GM19463 (cell line): Measurements from ENCODE around the gene STK39.
A peak's percentile ranks its signal among the peaks of the same experiment; 100 is the strongest.

Experiments used
- ATAC-seq: cut with Tn5 transposase; IDR thresholded peaks from one replicate; pipeline ENCODE4 v1.9.1; 2021; ENCODE audit warnings: mild to moderate bottlenecking, moderate library complexity; ENCODE audit not compliant: unreplicated experiment

Gene STK39

DNA sequence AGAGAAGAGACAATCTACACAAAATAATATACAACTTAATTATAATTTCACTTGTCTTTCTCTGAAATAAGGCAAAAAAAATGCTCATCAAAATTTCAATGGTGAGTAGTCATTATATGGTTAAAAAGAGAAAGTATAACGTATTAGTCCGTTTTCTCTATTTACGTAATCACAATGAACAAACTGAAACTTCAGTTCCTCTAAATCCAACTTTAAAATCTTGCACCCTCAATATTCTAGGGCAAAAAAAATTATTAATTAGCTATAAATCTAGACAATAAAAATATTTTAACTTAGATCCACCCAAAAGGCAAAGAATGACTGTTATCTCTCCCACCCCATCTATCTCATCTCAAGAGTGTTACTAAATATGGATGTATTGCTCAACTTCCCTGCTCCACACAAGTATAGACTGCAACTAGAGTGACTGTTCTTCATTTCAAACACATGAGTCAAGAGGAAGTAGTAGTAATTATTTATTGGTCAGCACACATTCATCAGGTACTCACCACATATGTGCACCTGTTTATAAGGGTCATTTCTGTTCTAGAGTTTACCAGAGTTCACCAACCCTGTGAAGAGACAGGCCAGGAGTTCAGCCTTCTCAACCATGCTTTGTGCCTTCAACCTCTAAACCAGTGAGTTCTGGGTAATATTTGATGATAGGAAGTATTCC is 36.4 kb downstream of the STK39 start:
- no peak for ATAC-seq

DNA sequence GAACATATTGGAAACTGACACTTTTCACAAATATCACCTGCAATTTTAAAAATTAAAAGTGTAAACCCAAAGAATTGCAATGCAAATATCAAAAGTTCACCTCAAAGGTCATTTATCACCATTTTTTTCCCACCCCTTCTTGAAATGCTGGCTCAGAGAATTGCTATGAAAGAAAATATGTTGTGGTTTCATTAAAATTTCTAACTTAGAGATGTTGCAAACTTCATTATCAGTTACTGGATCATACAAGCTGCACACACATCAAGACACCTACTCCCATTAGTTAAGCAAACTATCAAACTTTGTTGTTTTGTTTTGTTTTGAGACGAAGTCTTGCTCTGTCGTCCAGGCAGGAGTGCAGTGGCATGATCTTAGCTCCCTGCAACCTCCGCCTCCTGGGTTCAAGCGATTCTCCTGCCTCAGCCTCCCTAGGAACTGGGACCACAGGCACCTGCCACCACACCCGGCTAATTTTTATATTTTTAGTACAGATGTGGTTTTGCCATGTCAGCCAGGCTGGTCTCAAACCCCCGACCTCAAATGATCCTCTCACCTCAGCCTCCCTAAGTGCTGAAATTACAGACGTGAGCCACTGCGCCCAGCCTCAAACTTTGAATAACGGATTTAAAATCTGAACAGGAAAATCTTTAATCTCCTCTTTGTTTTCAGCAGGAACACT is 37.0 kb downstream of the STK39 start:
- ATAC-seq, result no peak

DNA sequence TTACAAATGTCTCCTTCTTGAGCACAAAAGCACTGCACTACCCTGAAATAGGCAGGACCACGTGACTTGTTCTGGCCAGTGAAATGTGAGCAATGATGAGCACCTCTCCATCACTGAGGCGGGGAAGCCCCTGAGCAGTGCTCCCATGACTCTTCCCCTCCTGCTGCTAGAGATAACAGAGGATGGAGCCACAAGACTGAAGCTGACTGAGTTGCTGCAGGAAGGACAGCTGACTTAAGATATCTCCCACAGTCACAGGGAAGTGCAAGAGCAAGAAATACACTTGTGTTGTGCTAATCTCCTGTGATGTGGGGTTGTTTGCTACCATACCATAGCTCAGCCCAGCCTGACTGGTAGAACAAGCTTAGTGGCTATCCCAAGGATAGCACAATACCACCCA is 38.7 kb downstream of the STK39 start:
- ATAC-seq, result no peak

DNA sequence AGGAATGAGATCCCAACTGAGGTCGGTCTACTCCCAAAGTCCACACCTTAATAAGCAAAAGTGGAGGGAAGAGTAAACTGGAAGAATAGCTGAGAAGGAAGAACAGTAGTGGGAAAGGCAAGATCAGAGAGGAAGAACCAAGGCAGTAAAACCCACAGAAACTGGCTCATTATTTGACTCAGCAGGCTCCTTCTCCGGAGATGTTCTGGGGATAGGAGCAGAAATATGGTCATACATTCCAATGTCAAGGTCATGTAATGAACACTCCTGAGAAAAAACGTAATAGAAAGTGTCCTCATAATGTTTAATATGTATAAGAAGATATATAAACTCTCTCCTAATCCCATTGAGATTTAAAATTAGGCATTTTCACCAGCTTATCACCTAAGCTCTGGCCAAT is 39.5 kb downstream of the STK39 start:
- ATAC-seq, result no peak

DNA sequence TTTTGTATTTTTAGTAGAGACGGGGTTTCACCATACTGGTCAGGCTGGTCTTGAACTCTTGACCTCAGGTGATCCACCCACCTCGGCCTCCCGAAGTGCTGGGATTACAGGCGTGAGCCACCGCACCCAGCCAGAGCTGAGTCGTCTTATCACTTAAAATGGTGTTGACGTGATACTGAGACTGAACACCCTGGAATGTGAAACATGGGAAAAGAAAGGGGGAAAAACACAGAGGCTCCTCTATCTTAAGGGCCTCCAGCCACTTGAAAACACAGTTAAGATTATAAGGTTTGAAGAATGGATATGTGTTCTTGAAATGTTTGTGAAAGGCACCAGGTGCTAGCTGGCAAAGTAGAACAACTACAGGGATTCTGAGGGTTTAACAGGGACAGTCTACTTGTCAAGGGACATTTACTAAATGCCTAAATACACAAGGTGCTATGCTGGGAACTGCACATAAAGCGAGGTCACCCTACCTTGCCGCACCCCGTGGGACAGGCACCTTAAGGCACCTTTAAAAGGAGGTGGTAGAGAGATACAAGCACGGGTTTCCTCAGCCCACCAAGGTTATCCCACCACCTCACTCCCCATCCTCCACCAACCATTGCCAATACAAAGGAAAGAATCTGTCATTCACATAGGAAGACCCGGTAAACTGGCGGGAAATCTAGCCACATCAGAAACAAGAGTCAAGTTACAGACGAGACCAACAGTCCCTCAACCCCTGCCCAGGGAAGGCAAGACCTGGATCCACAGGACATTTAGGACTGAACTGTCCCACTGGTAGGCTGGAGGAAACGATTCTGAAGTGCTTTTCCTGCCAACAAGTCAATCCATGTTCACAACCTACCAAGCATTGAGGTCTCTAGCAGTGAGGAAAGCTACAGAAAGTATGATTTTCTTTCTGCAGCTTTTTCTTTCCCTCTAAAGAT is 43.4 kb downstream of the STK39 start:
- ATAC-seq, result no peak

DNA sequence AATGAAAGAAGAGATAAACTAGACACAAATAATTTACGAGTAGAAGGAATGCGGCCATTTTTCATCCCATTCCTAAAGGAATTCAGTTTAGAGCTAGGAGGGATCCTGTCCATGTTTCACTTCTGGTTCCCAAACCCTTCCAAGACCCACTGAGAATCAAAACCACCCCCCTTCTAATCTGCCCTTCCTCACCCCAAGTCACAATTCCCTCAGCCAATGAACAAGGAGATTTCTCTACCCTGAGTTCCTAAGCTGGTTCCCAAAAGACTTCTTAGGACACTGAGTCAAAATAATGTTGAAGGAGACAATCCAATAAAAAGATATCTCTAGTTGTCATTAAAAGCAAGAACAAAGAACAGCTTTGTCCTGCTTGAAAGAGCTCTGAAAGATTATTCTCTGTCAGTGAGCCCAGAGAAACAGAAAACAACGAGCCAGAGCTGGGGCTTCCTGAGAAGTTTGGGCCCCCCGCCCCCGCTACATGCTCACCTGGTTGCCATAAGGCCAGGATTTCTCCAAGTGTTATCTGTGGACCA is 45.7 kb downstream of the STK39 start:
- ATAC-seq, result no peak

DNA sequence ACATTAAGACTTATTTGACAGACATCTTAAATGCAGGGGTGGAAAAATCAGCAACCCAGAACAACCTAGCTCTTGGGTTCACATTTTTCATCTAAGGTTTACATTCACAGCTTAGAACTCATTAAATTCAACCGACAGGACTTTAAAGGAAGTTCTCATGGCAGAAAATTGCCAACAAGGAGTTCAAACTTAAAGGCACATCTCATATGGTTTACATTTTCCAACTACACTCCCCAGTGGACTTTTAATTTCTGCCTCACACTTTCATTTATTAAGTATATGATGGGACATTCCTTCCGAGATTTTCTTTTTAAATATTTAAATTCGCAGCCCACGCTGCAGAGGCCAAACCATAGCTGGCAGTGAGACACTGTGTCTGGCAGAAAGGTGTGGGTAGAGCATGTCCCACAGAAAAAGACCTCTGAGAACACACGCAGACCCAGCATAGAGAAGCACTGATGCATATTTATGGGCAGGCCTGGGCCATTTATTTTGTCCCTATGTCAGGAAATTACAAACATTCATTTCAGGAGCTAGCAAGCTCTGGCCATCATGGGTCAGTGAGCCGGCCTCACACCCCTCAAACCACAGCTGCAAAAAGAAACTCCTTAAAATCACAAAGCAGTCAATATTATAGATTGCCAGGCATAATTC is 46.3 kb downstream of the STK39 start:
- ATAC-seq, result no peak

DNA sequence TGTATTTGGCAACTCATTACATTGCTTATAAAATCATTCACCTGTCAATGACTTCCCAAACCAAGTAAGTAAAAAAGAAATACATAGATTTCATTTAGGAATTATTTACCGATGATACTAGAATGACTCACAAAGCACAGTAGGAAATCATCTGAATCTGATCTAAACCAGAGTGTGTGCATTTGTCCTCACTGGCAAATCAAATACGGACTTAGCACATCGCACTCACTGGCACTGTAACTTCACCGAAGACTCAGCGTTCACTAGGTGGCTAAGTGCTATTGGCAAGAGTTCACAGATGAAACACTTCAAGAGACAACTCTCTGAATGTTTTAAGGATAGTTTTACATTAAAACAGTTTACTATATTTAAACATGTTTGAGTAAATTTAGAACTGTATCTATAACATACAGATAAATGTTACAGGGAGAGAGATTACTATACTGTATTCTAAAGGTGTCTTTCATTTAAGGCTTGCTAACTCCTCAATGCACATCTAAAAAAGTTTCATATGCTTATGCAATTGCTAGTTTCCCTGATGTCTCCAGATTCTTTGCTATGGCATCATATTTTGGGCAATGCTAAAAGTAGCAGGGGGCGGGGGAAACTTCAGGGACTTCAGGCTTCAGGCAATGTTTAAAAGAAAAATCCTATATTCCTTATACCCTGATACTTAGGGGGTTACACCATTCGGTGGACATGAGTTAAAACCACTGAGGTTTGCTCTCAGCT is 48.8 kb downstream of the STK39 start:
- ATAC-seq, result no peak

DNA sequence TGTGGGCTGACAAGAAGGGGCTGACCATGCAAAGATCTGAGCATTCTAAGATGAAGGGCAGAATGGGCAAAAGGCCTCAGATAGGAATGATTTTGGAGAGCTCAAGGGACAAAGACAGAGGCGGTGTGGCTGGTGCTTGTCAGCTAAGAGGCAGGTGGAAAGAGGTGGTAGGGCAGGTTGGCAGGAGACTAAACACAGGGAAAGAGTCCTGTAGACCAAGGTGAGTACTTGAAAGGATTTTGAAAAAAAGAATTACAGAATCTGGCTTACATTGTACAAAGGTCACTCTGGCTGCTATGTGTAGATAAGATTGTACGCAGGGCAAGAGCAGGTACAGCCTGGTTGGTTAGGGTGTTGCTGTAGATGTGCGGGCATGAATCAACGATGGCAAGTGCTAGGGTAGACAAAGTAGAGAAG is 50.6 kb downstream of the STK39 start:
- ATAC-seq, result no peak

DNA sequence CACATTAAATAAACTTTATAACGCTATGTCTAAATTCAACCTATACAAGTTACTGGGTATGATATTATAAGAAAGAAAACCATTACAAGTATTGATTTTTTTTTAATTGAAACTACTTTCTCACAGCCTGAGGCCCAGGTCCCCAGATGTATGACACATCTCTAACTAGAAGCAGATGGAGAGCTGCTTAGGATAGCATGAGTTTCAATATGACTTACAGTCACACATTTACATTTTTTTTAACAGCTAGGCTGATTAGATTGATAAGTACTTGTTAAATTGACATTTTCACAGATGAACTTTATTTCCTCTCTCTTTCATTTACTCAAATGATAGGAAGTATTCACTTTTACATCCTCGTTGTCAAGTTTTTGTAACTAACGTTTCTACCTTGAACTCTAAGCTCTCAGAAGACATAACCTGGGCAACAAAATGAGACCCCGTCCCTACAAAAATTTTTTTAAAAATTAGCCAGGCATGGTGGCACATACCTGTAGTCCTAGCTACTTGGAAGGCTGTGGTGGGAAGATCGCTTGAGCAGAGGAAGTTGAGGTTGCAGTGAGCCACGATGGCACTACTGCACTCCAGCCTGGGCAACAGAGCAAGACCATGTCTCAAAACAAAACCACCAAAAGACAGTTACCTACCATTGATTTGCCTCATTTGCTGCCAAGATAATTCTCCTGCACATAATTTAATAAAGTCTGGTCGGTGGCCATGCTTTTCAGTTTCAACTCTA is 52.4 kb downstream of the STK39 start:
- peak; percentile 85 for ATAC-seq

DNA sequence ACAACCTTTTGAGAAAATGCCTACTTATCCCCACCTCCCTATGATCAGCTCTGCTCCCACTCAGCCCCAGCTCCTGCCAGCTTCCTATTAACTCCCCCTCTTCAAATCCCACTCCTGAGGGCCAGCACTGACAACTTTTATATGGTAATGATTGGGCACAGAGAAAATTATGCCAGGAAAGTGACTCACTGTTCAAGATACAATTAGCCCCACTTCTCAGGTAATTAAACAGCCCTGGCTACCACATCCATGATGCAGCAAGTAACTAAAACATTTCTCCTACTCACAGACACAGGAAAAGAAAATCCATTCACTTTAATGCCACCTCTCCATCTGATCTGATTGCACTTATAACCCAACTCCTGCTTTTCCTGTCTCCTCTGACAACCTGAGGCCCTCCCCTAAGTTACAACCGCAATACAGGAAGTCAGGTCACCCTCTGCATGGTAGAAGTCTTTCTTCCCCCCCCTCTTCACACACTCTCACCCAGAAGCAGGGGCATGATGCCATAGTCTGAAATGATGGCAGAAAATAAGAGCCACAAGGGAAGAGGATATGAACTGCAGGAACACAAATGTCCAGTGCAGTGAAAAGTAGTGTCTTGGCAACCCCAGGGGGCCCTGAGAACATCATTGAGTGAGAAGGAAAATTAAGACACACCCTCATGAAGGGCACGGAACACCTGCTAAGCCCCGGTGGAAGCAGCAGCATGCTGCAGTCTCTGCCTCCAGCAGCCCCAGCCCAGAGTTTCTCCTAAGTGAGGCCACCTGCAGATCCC is 54.4 kb downstream of the STK39 start:
- no peak for ATAC-seq

DNA sequence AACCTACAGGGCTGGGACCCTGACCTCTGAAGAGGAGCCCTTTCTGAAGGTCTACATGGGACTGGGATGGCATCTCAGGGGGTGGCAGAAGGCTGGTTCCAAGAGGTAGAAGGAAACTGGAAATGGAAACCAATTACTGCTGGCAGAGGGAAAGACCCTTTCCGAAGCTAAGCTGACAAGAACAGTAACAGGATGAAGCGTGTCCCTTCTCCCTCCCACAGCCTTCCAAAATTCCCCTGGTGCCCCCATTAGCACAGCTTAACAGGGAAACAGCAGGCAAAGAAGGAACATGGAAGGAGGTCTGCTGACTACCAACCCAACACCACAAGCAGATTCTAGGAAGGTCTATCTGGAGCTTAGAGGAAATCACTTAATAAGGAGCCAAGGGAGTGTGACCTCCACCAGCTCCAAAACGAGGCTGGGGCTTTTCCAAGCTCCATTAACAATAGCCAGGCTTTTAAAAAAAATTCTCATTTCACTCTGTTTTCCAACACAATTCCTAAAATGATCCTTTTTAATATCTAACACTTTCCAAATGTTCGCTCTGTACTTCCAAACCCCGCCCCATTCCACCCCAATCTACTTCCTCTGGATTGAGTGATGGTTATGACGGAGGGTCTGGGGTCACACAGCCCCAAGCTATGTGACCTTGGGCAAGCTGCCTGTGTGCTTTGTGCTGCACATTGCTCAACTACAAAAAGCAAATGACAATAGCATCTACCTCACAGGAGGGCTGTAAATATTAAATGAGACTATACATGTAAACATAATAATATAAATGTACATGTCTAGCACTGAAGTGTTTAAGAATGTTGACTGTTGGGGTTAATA is 55.2 kb downstream of the STK39 start:
- ATAC-seq, result no peak

DNA sequence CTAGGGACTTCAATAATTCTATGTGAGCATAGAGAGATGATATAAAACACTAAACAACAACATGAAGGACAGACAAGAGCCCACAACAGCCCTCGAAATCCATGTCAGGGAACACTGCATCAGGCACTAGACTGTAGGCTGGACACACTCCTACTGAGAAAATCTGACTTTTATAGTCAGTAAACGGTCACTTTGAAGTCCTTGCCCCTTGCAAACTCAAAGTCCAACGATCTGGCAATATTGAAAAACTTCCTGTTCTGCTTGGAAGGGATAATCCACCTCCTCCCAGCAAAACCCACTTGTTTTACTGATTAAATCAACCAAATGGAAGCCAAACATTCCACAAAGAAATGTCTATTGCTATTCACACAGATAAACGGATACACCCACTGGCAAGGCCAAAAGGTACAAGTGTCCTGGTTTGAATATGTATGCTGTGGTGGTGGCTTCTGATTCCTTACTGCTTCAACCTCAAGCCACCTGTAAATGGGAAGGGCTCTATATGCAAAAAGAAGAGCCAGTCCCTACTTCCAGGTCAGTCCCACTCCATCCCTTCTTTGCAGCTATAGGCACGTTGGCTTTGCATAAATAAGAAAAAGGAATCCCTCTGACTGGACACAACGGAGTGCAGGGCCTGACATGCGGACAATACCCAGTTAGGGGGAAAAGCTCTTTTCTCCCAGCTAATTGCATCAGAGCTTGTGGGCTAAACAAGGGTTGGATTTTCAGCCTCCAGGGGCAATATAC is 56.6 kb downstream of the STK39 start:
- no peak for ATAC-seq

DNA sequence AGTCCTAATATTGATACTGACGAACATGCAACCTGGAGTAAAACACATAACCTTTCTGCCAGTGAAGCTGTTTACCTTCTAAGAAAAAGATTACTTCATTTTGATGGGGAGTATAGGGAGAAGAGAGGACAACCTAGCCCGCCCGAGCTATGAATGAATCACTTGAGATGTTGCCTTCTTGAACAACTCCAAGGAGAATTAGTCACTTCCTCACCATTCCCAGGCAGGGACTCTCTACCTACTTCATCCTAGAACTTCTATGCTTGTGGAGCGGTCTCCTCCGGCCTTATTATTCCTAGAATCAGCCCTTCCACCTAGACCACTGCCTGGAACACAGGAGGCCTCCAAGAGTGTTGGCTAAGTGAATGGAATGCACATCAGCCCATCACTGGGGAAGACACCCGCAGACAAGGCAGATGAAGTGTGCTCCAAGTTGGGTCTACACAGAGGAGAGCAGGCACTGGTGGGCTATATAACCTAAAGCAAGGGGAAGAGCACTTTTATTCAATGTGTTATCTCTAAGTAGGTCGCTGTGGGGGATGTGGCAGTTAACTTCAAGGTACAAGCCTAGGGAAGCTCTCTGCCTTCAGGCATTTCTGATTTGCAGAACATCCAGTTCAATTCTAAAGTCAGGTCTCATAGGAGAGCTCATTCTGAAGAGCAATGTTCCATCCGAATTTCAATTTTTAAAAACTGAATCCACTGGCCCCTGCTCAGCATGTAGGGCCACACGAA is 57.4 kb downstream of the STK39 start:
- ATAC-seq, result no peak

DNA sequence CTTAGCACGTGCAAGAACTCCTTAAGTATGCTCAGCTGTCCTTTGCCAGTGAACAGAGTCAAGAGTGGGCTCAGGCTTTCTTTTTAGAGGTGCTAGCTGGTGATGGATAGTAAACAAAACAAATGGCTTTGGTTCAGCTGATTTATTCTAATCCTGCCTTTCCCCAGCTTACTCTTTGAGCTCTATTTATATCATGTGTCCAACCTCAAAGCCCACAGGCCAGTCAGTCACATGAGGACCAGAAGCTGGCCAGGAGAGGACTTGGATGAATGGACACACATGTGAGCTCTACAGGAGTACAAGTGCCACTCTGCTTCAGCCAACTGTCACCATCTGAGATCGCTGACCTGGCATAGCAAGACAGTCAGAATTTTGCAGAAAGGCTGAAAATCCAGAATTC is 59.4 kb downstream of the STK39 start:
- ATAC-seq, result no peak

DNA sequence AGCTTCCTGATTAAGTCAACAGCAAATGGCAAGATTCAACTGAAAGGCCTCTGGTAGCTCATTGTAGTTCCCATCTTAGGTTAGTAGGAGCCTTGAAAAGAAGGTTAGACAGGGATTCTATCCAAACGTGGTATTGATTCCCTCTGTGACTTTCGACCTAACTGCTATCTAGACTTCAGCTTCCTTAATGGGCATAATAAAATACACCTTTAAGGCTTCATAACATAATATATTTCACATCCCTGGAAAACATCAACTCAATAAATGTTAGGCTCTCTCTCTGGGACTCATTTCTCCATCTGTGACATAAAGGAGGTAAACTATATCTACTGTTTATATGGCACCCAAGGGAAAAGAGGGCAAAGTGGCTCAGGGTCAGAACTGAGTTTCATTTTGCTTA is 60.9 kb downstream of the STK39 start:
- ATAC-seq, result no peak
